Fibroblast of lung (primary cell): ENCODE data around the gene APOBEC3B. TPM values are rescaled to one million over a fixed set of nuclear protein-coding genes. Genes with fewer than 3 reads are reported as not detected.

Experiments
- DNase-seq, 2 donors: peaks; one replicate each; pipeline versions ENCODE4 v3.0.0 to v3.0.0-alpha.2; 2010; ENCODE audit warnings: low read depth in 2 of 2
- H2AFZ ChIP-seq: 2 replicates; pipeline ENCODE4 v1.5.1; 2012; ENCODE audit warnings: low read length, control low read depth, inconsistent platforms
- H3K27ac ChIP-seq: 2 replicates; pipeline ENCODE4 v1.5.1; 2011; ENCODE audit warnings: low read length, control low read depth; ENCODE audit not compliant: insufficient read depth
- H3K27me3 ChIP-seq: 2 replicates; pipeline ENCODE4 v1.5.1; 2011; ENCODE audit warnings: mild to moderate bottlenecking, low read length; ENCODE audit not compliant: control insufficient read depth, insufficient read depth
- H3K36me3 ChIP-seq: 2 replicates; pipeline ENCODE4 v1.5.1; 2011; ENCODE audit warnings: low read length; ENCODE audit not compliant: control insufficient read depth, insufficient read depth
- H3K4me1 ChIP-seq: 2 replicates; pipeline ENCODE4 v1.5.1; 2011; ENCODE audit warnings: low read length; ENCODE audit not compliant: control insufficient read depth, insufficient read depth; ENCODE audit errors: extremely low read depth
- H3K4me2 ChIP-seq: 2 replicates; pipeline ENCODE4 v1.5.1; 2011; ENCODE audit warnings: low read length, control low read depth; ENCODE audit not compliant: insufficient read depth; ENCODE audit errors: extremely low read depth
- H3K4me3 ChIP-seq, 4 experiments: fragments of 200-600 bp in 1 of 4; sonication (generic) in 1 of 4; replicated peaks in 1 of 4; 2 replicates each; pipeline ENCODE4 v1.5.1; 2011 to 2016; ENCODE audit warnings: low read length in 4 of 4, low read depth in 3 of 4, mild to moderate bottlenecking in 3 of 4, control low read depth in 2 of 4, inconsistent platforms in 1 of 4, mixed read lengths in 1 of 4; ENCODE audit not compliant: insufficient read depth in 1 of 4; ENCODE audit errors: control extremely low read depth in 1 of 4
- H3K79me2 ChIP-seq: 2 replicates; pipeline ENCODE4 v1.5.1; 2012; ENCODE audit warnings: mild to moderate bottlenecking, low read length, inconsistent platforms; ENCODE audit not compliant: control insufficient read depth, insufficient read depth
- H3K9ac ChIP-seq: 2 replicates; pipeline ENCODE4 v1.5.1; 2011; ENCODE audit warnings: mild to moderate bottlenecking, low read length, control low read depth; ENCODE audit not compliant: insufficient read depth
- H3K9me3 ChIP-seq: 2 replicates; pipeline ENCODE4 v1.5.1; 2012; ENCODE audit warnings: low read depth, low read length; ENCODE audit not compliant: control insufficient read depth, insufficient read depth
- H4K20me1 ChIP-seq: 2 replicates; pipeline ENCODE4 v1.5.1; 2011; ENCODE audit warnings: low read length; ENCODE audit not compliant: control insufficient read depth, insufficient read depth; ENCODE audit errors: extremely low read depth
- EZH2 ChIP-seq: IDR thresholded peaks from 2 replicates; pipeline ENCODE4 v1.5.1; 2012; ENCODE audit warnings: low read length, control low read depth, mild to moderate bottlenecking; ENCODE audit errors: missing control alignments
- polyA plus RNA-seq, 2 donors: library from polyadenylated mRNA; depleted of rRNA in 1 of 2; stranded (reverse) in 1 of 2; unstranded in 1 of 2; fragments of >200 nt; gene quantifications; 2 replicates each; pipeline ENCODE4 v1.2.1, GENCODE V29; 2011 to 2012; ENCODE audit warnings: missing spikeins in 1 of 2
- total RNA-seq: library from RNA; depleted of rRNA; stranded (reverse); fragments of >200 nt; gene quantifications from 2 replicates; pipeline ENCODE4 v1.2.1, GENCODE V29; 2014
- TF ChIP-seq, protein P1 (sequence below), 2 donors: IDR thresholded peaks in 1 of 2; conservative IDR thresholded peaks in 1 of 2; 1 replicate in 1 of 2; 2 replicates in 1 of 2; pipeline ENCODE4 v1.5.1; 2011 to 2012; ENCODE audit warnings: low read length in 2 of 2, control low read depth in 1 of 2, inconsistent platforms in 1 of 2, low read depth in 1 of 2, mild to moderate bottlenecking in 1 of 2

APOBEC3B gene
- total and polyA plus RNA-seq, 2 donors (not counting 1 experiment from before 2014, with no cell fraction given), result 2.3 to 10.3 TPM

DNA sequence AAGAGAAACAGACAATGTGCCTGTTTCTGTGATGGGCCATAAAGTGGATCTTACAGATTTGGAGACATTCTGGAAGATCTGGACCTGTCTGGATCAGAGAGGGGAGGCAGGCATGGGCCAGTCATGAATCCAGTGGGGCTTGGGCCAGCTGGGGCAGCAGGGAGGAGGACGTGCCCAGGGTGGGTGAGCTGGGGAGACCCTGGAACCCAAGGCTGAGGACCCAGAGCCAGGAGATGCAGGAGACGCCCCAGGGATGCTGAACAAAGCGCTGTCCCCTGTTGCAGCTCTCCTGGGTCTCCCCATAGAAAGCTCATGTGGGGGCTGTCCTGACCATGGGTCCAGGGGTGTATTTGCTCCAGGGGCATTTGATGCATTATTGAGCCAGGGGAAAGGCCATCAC, 26.2 kb upstream of the APOBEC3B start:
- DNase-seq, result no peak
- H3K79me2 ChIP-seq, result no peaks in the 10 kb centered on the region
- no peaks in the 10 kb centered on the region for H4K20me1 ChIP-seq
- peaks cover 10% of the 10 kb centered on the region for H3K27me3 ChIP-seq
- no peak overlapping the region for H2AFZ ChIP-seq
- no peaks in the 10 kb centered on the region for H3K9me3 ChIP-seq
- no peak overlapping the region for H3K9ac ChIP-seq
- no peaks in the 10 kb centered on the region for H3K4me1 ChIP-seq
- no peak overlapping the region for H3K27ac ChIP-seq
- no peak overlapping the region for H3K4me3 ChIP-seq
- H3K36me3 ChIP-seq, result no peaks in the 10 kb centered on the region
- TF ChIP-seq, protein P1, sequence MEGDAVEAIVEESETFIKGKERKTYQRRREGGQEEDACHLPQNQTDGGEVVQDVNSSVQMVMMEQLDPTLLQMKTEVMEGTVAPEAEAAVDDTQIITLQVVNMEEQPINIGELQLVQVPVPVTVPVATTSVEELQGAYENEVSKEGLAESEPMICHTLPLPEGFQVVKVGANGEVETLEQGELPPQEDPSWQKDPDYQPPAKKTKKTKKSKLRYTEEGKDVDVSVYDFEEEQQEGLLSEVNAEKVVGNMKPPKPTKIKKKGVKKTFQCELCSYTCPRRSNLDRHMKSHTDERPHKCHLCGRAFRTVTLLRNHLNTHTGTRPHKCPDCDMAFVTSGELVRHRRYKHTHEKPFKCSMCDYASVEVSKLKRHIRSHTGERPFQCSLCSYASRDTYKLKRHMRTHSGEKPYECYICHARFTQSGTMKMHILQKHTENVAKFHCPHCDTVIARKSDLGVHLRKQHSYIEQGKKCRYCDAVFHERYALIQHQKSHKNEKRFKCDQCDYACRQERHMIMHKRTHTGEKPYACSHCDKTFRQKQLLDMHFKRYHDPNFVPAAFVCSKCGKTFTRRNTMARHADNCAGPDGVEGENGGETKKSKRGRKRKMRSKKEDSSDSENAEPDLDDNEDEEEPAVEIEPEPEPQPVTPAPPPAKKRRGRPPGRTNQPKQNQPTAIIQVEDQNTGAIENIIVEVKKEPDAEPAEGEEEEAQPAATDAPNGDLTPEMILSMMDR (conservative IDR thresholded peaks at IDR 0.05 in 1 of 2, IDR thresholded peaks at IDR 0.05 in 1 of 2; ENCODE audit: low read depth in 1 of 2, low read length in 2 of 2), result no peak
- no peak for TF ChIP-seq EZH2
- no peak overlapping the region for H3K4me2 ChIP-seq

DNA sequence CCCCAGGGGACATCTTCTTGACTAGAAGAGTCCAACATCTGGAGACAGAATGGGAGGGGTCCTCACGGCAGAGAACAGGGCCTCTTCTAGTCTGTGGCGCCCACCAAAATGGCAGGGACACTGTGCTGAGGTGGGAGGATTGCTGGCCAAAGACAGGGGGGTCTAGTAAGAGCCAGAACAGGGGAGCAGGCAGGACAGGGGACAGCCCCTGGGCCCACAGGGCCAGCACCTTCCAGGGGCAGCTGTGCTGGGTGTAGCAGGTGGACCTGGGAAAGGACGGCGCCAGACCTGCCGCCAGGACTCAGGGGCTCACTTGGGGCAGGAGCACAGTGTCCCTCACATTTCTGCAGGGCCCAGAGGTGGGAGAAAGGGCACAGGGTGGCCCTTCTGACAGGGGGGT, 25.6 kb upstream of the APOBEC3B start:
- Histone ChIP-seq H3K9ac (no peak overlapping the region), H3K9me3 (no peaks in the 10 kb centered on the region), H3K4me1 (no peaks in the 10 kb centered on the region), H3K27ac (no peak overlapping the region), H3K79me2 (no peaks in the 10 kb centered on the region), H3K27me3 (peaks cover 10% of the 10 kb centered on the region), H3K36me3 (no peaks in the 10 kb centered on the region), H3K4me2 (no peak overlapping the region), H4K20me1 (no peaks in the 10 kb centered on the region), H3K4me3 (no peak overlapping the region), H2AFZ (no peak overlapping the region)
- no peak for DNase-seq
- TF ChIP-seq EZH2, result no peak
- TF ChIP-seq, protein P1 (conservative IDR thresholded peaks at IDR 0.05 in 1 of 2, IDR thresholded peaks at IDR 0.05 in 1 of 2; ENCODE audit: low read depth in 1 of 2, low read length in 2 of 2), result no peak

DNA sequence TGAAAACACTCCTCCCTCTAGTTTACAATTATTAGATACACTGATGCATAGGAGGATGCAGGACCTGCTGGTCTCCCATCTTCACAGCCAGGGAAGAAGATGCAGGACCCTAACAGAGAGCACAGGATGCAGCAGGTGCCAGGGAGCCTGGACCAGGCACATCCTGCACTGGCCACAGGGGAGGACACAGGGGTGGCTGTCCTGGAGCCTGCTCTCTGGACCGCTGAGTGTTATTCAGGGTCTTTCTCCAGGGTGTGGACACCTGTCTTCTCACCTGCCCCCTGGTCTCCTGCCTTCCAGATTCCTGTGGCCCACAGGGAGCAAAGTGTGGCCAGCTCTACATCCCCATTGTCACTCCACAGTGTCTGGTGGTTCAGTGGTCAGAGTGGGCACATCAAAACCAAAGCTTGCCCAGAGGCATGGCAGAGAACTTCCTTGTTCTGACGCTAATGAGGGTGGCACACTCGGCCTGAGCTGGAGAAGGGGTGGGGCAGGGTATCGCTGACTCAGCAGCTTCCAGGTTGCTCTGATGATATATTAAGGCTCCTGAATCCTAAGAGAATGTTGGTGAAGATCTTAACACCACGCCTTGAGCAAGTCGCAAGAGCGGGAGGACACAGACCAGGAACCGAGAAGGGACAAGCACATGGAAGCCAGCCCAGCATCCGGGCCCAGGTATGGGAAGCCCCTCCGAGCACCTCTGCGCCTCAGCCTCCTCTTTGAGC, 24.9 kb upstream of the APOBEC3B start, which contains the start of gene APOBEC3A:
Gene APOBEC3A, plus strand, starts transcription at position 564 of the 725 bp plus-strand sequence. Its CDS starts 83 bp downstream, at position 647.
- Histone ChIP-seq H3K4me2 (no peak within 1 kb of the TSS), H2AFZ (no peak within 1 kb of the TSS), H4K20me1 (no peaks in the 10 kb centered on the region), H3K4me3 (no peak within 1 kb of the TSS), H3K27ac (no peak within 1 kb of the TSS), H3K79me2 (no peaks in the 10 kb centered on the region), H3K36me3 (no peaks in the 10 kb centered on the region), H3K4me1 (no peaks in the 10 kb centered on the region), H3K9ac (no peak within 1 kb of the TSS), H3K9me3 (no peaks in the 10 kb centered on the region), H3K27me3 (peaks cover 10% of the 10 kb centered on the region)
- TF ChIP-seq, protein P1 (conservative IDR thresholded peaks at IDR 0.05 in 1 of 2, IDR thresholded peaks at IDR 0.05 in 1 of 2; ENCODE audit: low read depth in 1 of 2, low read length in 2 of 2), result no peak
- no peak for TF ChIP-seq EZH2
- DNase-seq, result no peak
